Measurements from ENCODE around the gene MUTYH.

GRCh38 chr1:45302505-45303150, 37.6 kb downstream of the MUTYH start:
- no peak for TF ChIP-seq POLR2A (IDR thresholded peaks at IDR 0.05)
- no peak for TF ChIP-seq CTCF (IDR thresholded peaks at IDR 0.05)

Measured in ovary (tissue), 3 donors.